ENCODE results near the gene MINDY3.
"Not testable (repeated sequence)": the region's sequence is repeated elsewhere in the genome, so short reads cannot be mapped to it uniquely, and the experiment has no call there.

Gene MINDY3

GRCh38 chr10:15780353-15781135 lies 79.8 kb downstream of the MINDY3 start:
- no peak for DNase-seq (ENCODE audit: low read depth, low spot score)

- no peak for DNase-seq (ENCODE audit: low read depth, low spot score)
Measured at GRCh38 chr10:15775513-15775912, 84.8 kb downstream of the MINDY3 start.

DNA sequence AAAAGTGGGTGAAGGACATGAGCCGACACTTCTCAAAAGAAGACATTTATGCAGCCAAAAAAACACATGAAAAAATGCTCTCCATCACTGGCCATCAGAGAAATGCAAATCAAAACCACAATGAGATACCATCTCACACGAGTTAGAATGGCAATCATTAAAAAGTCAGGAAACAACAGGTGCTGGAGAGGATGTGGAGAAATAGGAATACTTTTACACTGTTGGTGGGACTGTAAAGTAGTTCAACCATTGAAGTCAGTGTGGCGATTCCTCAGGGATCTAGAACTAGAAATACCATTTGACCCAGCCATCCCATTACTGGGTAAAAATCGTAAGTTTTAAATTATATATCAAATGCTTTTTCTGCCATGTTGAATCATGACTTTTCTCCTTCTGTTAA lies 85.8 kb downstream of the MINDY3 start:
- DNase-seq (ENCODE audit: low read depth, low spot score), result not testable (repeated sequence)

- DNase-seq (ENCODE audit: low read depth, low spot score), result no peak
Measured at GRCh38 chr10:15764892-15765454, 95.3 kb downstream of the MINDY3 start.

DNA sequence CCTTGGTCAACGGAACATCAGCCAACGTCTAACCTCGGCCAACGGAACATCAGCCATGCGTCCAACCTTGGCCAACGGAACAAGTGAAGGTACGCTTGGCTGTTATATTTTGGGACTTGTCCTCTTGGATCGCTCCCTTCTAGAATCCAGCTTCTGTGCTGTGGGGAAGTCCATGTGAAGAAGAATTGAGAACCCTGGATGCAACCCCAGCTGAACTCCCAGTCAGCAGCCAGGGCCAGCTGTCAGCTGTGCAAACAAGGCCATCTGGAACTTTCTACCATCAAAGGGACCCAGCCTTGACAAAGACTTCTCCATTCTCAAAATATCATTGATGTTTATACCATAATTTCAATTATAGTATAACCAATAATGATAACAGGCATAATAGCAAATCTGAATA lies 97.3 kb downstream of the MINDY3 start:
- no peak for DNase-seq (ENCODE audit: low read depth, low spot score)

- not testable (repeated sequence) for DNase-seq (ENCODE audit: low read depth, low spot score)
Measured at GRCh38 chr10:15762239-15762638, 98.1 kb downstream of the MINDY3 start.

GRCh38 chr10:15761224-15761623 lies 99.1 kb downstream of the MINDY3 start:
- DNase-seq (ENCODE audit: low read depth, low spot score), result not testable (repeated sequence)

GRCh38 chr10:15760681-15761080 lies 99.6 kb downstream of the MINDY3 start:
- no peak for DNase-seq (ENCODE audit: low read depth, low spot score)

GRCh38 chr10:15759265-15759664 lies 101.0 kb downstream of the MINDY3 start:
- DNase-seq (ENCODE audit: low read depth, low spot score), result no peak

DNA sequence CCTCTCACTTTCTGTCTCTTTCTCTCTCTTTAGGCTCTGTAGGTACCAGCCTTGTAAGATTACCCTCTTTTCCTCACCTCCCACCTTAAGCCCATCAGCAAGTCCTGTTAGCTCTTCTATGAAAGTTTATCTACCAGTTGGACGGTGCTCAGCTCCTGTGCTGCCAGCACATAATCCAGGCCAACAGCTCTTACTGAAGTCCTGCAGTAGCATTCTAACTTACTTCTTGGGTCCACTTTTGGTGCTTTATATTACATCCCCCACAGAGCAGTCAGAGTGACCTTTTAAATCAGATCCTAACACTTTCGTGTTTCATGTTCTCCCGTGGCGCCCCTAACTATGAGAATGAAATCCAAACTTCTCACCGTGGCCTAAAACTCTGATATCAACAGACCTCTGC lies 101.7 kb downstream of the MINDY3 start:
- DNase-seq (ENCODE audit: low read depth, low spot score), result no peak

DNA sequence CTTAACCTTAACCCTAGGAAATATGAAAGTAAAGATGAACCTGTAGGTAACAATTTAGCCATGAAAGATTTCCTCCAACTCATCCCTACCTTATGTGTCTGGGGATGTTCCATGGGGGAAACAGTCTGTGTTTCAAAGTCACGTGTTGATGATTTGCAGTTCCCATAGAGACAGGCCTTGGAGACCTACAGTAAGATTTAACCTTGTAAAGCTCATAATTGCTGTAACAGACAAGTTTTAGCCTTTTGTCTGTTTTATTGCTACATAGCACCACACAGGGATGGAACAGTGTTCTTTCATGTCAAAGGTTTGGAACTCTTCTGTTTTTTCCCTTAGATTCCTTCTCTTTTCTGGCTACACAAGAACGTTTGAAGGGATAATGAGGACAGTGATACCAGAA lies 105.4 kb downstream of the MINDY3 start:
- no peak for DNase-seq (ENCODE audit: low read depth, low spot score)

DNA sequence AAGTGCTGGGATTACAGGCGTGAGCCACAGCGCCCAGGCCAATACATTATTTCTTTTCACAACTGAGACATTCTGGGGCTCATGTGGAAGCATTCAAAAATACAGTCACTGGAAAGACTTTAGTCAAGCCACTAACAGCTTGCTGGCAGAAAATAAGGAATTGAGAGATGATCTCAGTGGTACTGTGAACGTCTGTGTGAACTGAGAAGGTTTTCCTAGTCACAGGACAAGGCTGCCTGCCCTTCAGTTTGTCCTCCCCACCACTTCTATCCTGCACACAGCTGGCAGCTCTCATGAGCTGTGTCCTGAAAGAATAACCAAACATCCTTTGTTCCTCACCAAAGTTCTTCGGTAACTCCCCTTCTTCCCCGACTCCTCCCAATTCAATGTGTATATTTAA lies 109.3 kb downstream of the MINDY3 start:
- DNase-seq (ENCODE audit: low read depth, low spot score), result no peak

DNA sequence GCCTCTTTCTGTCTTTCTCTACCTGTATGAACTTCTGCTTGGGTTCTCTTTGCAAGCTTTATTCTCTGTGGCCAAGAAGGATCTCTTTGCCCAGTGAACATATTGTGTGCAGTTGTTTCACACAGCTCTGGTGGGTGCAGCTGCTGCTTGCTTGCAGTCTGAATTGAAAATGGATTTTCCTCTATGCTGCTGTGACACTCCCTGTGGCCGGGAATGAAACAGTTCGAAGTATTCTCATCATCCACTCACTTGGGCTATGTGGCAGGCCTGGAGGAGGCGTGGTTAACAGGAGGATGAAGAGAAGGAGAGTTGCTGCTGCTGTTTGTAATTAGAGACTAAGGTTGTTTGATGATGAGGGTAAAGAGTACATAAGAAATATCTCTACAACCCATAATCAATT lies 112.2 kb downstream of the MINDY3 start:
- DNase-seq (ENCODE audit: low read depth, low spot score), result no peak

- no peak for DNase-seq (ENCODE audit: low read depth, low spot score)
Measured at GRCh38 chr10:15747632-15748031, 112.7 kb downstream of the MINDY3 start.

GRCh38 chr10:15745751-15746150 lies 114.6 kb downstream of the MINDY3 start:
- no peak for DNase-seq (ENCODE audit: low read depth, low spot score)

DNA sequence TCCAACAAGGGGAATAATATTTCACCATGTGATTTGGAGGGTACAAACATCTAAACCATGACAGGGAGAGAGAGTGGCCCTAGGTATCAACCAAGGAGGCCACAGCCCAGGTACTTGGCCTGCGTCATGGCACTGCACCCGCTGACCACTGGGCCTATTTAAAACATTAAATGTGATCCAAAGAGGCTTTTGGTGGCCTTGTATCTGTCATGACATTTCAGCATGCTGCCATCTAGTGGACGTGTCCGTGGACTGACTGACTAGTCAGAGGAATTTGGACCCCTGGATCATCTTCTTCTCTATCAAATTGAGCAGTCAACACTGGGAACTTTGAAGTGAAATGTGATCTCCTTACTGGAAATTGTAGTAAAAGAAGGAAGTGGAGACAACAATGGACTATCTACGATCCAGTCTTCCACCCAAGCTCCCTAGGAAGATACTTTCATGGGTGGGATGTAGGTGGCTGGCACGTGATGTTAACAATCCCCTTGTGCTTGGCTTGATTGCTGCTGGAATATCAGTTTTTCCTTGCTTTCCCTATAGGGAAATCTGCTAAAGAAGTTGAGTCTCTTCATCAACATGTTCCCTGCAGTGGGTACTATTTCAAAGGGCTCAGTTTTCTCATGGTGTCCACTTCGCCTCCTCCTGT lies 116.0 kb downstream of the MINDY3 start:
- DNase-seq (ENCODE audit: low read depth, low spot score), result no peak

DNA sequence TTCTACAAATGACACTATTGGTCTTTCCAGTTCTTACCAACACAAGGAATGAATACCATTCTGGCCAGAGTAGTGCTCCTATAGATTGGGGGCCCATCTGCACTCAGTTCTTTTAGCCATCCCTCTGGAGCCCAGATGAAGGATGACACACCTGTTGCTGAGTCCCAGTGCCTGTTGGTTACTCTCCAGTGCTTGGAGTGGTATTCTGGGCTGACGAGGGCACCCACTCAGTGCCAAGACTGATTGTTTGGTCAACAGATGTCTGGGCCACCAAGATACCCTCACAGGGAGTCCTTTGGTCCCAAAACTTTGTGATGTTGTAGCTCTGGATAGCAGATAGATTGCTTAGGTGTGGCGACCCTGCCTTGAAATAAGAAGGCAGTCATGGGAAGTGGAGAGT lies 116.9 kb downstream of the MINDY3 start:
- no peak for DNase-seq (ENCODE audit: low read depth, low spot score)

DNA sequence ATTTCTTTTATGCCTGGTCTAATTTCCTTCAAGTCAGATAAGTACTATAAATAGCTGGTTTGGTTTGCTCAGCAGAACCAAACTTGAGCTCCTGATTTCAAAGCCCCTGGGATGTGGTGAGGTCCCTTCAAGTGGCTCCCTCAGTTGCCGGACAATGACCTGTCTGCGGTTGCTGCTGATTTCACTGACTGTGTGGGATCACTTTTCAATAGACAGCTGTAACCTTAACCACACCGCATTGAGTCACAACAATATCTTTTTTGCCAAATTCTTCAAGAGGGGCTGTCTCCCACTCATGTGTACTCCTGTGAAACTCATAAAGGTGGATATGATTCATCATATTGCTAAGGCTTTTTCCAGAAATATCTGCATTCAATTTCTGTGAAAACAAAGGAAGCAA lies 117.5 kb downstream of the MINDY3 start:
- no peak for DNase-seq (ENCODE audit: low read depth, low spot score)

- DNase-seq (ENCODE audit: low read depth, low spot score), result no peak
Measured at GRCh38 chr10:15742102-15742501, 118.2 kb downstream of the MINDY3 start.

DNA sequence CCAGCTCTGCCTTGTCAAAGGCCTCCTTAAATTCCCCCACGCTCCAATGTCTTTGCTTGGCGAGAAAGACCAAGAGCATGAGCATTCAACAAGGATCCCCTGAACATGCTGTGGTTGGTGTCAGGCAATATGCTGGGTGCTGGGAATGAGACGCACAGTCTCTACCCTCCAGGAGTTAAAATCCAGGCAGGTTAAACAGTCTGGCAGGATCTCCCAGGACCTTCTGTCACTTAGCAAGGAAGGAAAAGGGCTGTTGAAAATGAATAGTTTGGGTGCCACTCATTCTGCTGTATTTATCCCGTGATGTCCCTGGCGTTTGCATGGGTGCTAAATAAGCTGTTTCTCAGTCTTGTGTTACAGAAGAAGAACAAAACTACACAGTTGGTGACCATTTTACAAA lies 118.7 kb downstream of the MINDY3 start:
- DNase-seq (ENCODE audit: low read depth, low spot score), result no peak

DNA sequence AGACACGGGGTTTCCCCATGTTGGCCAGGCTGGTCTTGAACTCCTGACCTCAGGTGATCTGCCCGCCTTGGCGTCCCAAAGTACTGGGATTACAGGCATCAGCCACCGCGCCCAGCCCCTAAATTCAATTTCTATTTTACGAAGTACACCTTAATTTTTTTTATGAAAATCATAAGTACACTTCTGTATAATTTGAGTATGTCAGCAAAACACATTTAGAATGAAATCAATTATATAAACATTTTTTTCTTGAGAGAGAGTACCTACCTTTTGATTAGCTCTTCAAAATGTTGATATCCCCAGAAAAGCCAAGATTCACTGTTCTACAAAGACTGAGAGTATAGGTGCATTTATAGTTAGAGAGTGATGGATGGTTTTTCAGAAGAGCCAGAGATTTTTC lies 120.0 kb downstream of the MINDY3 start:
- no peak for DNase-seq (ENCODE audit: low read depth, low spot score)

- DNase-seq (ENCODE audit: low read depth, low spot score), result no peak
Measured at GRCh38 chr10:15739254-15739970, 120.9 kb downstream of the MINDY3 start.

Data from activated naive CD8-positive, alpha-beta T cell treated with anti-CD3 and anti-CD28 coated beads, Interleukin-2, amount 50 U/mL, for 16 hours (primary cell).